Measurements from ENCODE around the gene METTL9.

GRCh38 chr16:21619765-21620425 is 20.5 kb downstream of the METTL9 start:
- TF ChIP-seq CTCF (IDR thresholded peaks at IDR 0.05) (no peak), ZFX (IDR thresholded peaks at IDR 0.05; ENCODE audit: borderline replicate concordance) (no peak)
